NCI-H187 treated with DMSO at 0.1 percent for 48 hours (cell line): Measurements from ENCODE around the gene WNT4.

Experiments
- DNase-seq: peaks from one replicate; lab custom pipeline; 2025; lab: John Stamatoyannopoulos, UW

WNT4 gene

DNA sequence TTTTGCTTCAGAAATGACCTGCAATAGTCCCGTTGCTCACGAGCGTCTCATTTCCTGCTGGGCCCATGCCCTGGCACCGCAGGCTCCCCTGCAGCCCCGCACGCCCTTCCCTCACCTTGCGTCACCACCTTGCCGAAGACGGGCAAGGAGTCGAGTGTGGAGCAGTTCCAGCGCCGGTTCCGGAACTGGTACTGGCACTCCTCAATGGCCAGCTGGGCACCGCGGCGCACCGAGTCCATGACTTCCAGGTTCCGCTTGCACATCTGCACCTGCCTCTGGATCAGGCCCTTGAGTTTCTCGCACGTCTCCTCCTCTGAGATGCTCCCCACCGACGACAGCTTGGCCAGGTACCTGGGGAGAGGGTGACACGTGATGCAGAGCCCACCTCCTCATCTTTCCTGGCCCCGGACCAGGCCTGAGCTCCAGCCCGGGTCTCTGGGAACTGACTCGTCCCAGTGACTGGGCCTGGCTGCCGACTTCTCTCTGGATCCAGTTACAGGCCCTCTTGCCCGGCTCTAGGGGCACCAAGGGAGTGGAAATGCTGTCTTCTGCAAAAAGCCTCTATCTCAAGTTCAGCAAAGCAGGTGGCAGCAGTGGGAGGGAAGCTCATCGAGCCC is 13.3 kb downstream of the WNT4 start:
- DNase-seq = no peak

DNA sequence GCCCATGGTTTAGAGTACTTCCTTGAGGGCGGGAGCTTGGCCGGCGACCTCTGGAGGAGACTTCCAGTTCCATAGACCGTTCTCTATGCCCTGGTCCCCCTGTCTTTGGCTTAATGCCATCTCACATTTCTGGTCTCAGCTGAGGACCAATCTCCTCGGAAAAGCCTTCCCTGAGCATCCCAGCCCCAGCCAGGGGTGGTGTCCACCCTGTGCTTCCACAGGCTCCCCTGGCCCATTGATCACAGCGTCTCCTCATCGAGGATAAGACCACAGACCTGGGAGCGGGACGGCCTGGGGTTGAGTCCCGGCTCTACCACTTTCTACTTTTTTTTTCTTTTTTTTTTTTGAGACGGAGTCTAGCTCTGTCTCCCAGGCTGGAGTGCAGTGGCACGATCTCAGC is 14.5 kb downstream of the WNT4 start:
- DNase-seq = no peak

DNA sequence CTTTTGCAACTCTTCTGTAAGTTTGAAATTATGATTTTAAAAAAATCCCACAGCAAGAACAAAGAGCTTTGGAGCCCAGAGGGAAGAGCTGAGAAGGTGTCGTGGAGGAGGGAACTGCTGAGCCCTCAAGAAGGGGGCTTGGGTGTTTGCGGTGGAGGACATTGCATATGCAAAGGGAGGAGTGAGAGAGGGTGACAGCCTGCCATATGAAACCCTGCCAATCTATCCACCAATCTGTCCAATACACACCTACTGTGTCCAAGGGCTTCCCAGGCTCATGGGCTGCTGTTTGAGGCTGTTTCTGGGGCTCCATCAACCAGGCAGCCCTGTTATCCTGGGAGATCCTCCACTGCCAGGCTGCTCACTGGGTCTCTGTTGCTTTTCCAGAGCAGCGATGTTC is 15.2 kb downstream of the WNT4 start:
- no peak for DNase-seq

DNA sequence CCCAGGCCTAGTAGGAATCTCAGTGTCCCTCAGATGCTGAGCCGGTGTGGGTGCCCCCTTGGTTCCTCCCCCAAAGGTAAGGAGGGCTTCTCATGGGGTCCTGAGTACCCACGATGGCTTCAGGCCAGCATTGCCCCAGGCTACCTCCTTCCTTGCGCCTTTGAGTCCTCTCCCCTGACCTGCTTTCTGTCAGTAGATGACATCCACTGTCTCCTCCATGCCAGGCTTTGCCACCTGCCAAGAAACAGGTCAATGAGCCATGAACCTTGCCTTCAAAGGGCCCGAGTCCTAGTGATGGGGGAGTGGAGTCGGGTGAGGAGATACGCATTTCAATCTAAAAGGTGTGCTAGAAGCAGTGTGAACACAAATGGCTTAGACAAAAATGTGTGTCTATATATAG is 15.6 kb downstream of the WNT4 start:
- no peak for DNase-seq

DNA sequence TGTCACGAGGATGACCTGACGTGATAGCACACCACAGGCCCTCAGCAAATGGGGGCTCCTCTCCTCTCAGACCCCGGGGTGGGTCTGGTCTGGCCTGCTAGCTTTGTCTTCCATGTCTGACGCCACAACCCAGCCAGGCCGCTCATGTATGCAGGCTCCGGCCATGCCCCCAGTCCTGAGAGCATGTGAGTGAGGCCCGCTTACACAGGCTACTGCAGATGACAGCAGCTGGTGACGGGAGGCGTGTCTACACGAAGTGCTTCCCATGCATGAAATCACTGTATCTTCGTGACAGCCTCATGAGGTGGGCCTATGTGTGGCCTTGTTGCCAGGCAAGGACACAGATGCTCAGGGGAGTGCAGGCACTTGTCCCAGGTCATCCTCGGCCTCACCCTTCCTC is 16.4 kb downstream of the WNT4 start:
- no peak for DNase-seq

DNA sequence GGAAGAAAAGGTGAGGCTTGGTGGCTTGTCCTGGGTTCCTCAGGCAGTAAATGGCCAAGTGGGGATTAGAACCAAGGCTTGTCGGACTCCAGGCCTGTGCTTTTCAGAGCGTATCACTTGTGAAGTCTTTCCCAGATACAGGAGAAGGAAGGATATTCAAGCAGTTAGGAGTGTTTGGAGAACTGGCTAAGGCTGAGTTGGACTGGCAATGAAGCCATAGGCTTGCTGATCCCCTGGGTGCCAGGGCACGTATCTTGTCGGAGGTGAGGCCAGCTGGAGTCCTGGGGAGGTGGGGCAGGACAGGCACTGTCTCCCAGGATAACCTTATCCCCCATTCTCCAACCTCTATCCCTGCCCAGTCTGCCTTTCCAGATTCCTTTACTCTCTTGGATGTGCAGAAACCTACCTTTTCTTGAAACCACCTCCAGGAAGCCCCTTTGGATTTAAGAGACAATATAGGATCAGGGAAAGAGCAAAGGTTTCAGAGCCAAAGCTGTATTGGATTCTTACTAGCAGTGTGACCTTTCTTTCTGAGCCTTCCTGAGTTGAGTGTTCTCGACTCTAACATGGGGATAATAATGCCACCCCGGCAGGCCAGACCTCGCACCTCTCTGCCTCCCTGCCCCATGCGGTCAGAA is 18.2 kb downstream of the WNT4 start:
- DNase-seq = no peak

DNA sequence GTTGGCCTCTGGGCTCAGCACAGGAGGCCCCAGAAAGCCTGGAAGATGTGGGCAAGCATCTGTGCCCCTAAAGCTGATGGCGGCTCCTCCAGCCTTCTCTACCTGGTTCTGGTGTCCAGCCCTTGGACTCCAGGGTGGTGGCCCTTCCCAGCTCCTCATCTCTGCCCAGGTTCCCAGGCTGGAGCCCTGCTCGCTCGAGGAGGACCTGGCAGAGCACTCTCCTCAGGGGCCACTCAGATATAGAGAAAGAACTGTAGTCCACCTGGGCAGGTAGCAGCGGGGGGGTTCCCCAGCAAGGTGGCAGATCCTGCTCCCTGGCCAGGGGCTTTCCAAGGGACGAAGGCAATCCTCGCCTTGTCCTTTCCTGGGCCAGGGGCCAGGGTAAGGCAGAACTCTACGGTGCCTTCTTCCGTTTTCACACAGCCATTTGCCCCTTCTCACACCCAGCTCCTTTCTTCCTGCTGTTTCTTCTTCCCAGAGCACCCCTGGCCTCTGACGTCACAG is 18.9 kb downstream of the WNT4 start:
- no peak for DNase-seq

DNA sequence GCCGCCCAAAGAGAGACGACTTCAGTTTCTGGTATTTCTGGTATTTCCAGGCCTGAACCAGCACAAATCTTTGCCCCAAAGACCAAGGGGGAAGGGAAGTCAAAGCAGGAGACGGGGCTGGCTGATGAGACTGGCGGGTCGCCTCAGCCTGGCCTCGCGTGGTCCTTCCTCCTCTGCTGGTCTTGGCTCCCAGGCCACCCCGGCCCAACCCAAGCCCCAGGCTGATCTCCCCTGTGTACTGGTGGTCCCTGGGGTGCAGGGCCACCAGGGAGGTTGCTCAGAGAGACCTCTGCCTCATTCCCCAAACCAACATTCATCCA is 19.9 kb downstream of the WNT4 start:
- no peak for DNase-seq

DNA sequence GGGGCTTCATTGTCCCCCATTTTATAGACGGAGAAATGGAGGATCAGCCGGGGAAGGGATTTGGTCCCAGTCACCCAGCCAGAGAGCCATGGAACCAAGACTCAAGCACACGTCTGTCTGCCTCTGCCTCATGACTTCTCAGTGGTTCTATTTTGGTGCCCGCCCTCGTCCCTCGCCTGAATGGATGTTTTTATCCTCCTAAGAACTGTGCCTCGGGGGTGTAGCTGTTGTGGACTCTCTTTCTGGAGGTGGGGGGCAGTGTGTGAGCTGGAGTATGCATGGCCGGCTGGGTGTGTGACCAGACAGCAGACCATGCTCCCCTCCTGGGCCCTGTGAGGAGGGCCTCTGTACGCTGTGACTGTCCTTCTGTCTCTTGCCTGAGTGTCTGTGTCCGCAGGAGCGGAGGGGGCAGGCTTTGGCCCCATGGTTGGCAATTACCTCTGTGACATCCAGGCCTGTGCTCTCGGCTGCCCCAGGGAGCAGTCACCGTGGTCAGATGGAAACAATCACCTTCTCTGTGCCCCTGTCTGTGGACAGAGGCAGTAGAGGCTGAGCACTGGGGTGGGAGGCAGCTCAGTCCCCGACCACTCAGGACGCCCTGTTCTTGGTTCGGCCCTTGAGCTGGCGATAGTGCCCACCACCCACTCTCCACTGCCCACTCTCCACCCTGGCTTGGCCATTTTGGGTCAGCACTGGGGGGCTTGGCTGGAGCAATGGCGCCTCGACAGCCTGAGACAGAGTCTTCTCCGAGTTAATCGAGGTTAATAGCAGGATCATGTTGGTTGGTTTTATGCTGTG is 20.4 kb downstream of the WNT4 start:
- no peak for DNase-seq

DNA sequence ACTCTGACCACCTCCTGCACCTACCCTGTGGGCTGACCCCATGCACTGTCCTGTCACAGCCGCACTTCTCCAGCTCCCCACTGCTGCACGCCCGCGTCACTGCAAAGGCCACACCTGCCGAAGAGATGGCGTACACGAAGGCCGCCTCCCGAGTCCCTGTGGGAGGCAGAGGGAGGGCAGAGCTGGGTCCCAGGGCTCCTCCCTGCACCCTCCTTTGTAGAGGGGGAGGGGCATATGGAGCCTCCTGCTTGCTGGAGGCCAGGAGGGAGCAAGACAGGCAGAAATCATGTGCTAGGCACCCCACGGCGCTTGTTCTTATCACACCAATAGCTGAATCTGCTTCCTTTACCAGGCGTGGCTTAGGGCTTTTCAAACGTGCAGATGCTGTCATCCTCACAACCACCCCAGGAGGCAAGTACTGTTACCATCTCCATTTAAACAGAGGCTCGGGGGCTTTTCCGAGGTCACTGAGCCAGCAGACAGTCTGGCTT is 21.4 kb downstream of the WNT4 start:
- DNase-seq = no peak

DNA sequence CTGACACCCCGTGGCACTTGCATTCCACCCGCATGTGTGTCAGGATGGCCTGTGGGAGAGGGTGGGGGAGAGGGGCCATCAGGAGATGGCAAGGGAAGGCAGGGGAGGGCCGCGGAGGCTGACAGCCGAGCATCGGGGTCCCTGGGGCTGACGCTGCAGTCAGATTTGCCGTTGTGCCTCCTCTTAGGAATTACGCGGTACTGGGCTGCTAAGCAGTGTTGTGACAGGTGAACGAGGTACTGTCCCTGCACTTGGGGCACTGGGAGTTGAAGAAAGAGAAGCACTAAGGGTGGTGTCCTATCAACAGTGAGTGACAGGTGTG is 22.5 kb downstream of the WNT4 start:
- no peak for DNase-seq

DNA sequence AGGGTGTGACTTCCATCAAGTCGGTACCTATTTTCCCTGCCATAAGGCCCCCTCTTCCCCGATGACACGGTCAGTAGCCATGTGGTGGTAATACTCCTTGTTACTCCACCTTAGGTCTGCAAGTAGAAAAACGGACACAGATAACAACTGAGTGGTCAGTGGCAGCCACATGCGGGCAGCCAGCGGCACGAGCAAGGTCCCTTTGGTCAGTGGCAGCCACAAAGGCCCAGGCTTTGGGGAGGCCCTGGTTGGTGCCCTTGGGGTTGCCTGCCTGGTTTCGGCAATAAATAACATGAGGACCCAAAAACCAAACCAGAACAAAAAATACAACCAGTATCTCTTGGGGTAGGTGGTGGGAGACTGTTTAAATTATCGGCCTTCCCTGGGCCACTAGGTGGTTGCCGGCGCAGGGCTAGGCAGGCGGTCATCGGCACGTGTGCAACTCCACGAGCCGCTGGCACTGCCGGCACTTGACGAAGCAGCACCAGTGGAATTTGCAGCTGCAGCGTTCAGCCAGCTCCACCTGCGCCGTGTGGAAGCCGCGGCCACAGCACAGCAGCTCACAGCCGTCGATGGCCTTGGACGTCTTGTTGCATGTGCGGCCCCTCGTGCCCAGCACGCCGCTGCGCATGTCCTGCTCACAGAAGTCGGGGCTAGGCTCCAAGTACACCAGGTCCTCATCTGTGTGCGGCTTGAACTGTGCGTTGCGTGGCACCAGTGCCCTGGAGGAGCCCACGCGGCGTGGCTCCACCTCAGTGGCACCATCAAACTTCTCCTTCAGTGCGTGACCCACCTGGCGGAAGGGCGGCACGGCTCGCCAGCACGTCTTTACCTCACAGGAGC is 23.1 kb downstream of the WNT4 start:
- no peak for DNase-seq

DNA sequence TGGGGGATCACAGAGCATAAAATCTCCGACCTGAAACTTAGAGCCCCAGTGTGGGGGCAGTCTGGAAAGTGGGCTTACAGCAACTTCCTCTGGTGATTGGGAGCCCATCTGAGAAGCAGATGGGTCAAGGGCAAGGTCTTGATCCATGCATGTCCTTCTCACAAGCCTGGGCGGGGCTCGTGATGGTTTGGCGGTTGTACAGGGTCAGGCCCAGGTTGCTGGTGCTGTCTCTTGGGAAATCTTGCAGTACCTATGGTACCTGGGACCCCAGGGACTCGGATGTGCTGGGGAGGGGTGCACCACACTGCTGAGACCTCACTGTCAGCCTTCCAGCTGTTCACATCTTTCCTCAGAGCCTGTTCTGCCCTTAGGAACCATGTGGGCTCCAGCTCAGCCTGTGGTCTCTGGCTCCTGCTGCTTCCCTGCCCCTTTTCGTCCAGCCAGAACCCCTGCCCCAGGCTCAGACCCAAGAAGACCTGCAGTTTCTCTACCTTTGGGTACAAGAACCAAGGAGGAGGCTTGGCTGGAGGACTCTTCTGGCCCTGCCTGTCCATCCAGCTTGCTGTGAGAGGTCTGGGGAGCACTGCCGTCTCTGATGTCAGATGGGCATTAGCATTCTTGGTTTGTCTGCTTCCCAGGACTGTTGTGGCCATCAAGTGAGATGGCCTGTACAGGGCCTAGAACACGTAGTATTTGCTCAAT is 24.5 kb downstream of the WNT4 start:
- no peak for DNase-seq

DNA sequence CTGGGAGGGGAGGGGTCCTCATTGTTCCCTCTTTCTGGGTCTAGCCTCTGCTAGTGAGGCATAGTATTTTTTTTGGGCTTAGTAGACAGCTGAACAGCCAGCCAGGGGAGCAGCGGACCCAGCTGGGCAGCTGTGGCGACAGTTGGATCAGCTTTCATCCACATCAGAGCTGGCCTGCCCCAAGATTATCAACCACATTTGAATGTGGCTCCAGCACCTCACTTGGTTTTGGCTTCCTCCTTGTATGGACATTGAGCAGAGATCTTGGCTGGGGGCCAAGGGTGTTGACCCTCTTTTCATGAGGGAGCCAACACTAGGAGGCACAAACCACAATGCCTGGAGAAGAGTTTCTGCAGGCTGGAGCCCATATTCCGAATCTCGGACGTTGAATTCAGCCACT is 25.0 kb downstream of the WNT4 start:
- no peak for DNase-seq

DNA sequence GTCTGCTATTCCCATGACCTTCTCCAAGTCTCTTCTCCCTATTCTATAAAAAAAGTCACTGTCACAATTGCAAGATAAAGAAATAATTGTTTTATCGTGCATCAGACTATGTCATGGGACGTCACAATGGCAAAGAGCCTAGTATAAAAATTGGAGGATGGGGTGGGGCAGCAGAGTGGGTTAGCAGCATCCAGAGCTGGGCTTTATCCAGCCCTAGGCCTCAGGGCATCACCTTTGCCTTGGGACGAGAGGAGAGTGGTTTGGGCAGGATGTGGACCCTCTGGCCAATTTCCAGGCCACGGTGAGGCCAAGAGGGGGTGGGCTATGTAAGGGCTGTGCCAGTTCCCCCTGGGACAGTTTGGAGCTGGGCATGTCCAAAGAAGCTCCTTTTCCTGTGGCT is 25.7 kb downstream of the WNT4 start:
- DNase-seq = no peak

DNA sequence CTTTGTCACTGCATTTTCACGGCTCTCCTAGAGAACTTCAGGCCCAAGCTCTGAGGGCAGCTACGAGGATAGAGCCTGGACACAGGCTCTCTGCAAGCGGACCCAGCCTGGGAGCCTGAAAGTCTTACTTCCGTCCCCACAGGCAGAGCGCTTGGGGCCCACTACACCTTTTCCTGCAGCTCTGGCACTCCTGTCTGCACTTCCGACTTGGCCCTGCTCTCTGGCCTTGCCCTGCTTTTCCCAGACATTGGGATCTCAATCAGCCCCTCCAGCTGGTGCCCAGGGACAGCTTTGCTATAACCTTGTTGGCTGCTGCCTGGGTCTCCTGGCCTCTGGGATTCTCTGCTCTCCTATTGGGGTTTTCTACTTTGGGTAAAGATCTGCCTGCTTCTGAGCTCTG is 27.6 kb downstream of the WNT4 start:
- DNase-seq = no peak

DNA sequence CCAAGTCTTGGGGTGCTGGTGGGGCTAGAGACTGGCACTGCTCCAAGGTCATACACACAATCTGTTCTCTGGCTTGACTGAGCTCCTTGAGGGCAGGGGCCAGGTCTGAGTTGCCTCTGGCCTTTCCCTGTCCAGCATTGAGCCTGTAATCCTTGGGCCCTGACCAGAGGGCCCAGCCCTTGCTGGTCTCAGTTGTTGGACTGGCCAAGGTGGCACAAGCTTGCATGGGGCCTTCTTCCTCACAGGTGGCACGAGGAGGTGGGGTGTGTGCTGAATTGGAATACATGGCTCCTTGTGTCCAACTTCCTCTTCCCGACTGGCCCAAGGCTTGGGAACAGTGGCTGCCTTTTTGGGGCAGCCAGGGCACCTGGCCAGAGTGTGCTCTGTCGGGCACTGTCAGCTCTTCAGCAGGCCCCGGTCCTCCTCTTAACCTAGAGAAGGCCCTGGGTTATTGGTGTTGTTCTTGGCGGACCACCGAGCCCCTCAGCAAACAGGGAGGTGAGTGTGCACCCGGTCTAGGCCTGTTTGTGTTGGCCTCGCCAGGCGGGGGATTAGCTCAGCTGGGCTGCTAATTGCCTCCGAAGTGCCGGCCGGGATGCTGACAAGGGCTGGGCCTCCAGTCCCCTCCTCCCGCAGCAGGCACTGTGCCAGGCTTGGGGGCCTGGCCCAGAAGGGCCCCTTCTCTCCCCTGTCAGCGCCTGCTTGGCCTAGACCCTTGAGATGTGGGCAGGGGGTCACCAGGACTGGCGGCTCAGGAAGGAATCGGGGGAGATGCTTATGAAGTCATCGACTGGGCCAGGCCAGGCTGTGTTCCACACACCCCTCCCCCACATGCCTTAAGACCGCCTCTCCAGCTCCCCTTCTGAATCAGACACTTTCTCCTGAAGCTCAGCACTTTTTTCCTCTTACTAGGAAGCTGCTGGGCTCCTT is 28.5 kb downstream of the WNT4 start:
- DNase-seq = no peak

DNA sequence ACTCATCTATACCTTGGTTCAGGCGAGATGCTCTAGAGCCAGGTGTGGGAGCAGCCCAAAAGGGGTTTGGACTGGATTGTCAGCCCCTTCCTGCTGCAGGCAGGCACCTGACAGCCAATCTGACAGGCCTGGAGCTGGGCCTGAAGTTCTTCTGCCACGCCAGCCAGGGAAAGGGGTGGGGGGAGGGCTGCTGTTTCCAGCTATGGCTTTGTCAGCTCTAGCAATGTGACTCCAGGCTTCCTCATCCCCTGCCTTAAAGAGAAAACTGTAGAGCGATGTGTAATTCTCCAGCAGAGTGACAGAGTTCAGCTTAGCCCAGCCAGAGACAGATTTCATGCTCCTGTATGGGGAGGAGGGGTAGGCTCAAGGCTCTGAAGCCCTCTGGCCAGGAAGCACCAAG is 30.3 kb downstream of the WNT4 start:
- DNase-seq = no peak

DNA sequence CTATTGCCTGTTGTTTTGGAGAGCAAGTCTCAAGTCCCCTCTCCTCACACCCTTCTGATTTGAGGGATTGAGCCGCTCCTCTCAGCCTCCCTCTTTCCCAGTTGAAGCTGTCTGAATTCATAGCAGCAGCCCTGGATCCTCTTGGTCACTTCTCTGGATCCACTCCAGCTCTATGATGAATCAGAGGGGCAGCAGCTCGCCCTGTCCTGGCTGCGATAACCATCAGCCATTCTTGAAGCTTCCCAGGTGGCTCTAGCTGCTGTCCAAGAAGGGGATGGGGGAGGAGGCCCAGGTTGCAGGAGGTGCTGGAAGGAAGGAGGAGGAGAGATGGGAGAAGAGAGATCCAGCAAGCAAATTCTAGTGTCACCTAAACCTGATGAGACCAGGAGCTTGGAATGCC is 31.3 kb downstream of the WNT4 start:
- no peak for DNase-seq

DNA sequence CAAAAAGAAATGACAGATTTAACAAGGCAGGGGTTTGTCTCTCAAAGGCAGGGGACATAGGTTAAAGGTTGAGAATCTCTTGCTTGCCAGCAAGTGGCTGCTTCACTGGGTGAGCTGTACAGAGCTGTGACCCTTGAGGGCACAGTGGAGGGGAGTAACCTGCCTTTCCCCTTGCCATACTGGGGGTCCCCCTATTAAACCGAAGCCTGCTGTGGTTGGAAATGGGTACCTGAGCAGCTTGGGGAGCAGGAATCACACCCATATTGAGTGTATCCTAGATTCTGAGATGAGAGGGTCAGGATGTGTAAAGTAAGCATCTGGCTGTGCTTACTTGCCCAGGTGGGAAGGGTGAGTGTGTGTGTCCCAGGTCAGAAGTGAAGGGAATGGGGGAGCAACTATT is 31.8 kb downstream of the WNT4 start:
- no peak for DNase-seq

DNA sequence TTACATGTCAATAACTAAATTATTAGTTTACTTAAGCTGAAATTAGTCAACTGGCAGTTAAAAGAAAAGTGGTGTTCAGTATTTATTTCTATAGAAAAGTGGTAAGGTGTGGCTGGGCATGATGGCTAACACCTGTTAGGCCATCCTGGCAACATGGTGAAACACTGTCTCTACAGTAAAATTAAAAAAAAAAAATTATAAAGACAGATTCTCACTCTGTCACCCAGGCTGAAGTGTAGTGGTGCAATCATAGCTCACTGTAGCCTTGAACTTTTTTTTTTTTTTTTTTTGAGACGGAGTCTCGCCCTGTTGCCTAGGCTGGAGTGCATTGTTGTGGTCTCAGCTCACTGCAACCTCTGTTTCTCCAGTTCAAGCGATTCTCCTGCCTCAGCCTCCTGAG is 32.9 kb downstream of the WNT4 start:
- no peak for DNase-seq
